ENCODE measurements around the gene ARID5B.

ARID5B gene

GRCh38 chr10:61941202-61941681, 39.7 kb downstream of the ARID5B start:
- ChIA-PET CTCF (interaction anchor here (0.7 kb wide), 1 partner anchor 30 kb away, joined by 3 read pairs; no protein-coding TSS in a partner anchor), POLR2A (no interaction called here)
- Histone ChIP-seq H3K9me3 (ENCODE audit: control insufficient read depth, insufficient read depth, low read depth, low read length) (no peaks in the 10 kb centered on the region), H3K36me3 (ENCODE audit: control insufficient read depth in 2 of 2, insufficient read depth in 1 of 2, low read length in 2 of 2) (peaks cover 4 to 13% of the 10 kb centered on the region in 2 experiments), H3K4me3 (ENCODE audit: low read depth, low read length) (no peak overlapping the region), H3K27ac (ENCODE audit: extremely low read depth, low read depth, low read length) (no peak overlapping the region), H3K4me1 (ENCODE audit: control insufficient read depth, insufficient read depth, low read length) (peaks cover 21% of the 10 kb centered on the region)
- peak; percentile 58 for TF ChIP-seq PRDM1 (tag by site-specific recombination; IDR thresholded peaks at IDR 0.05)
- no peak for TF ChIP-seq ZNF302 (tag by site-specific recombination; IDR thresholded peaks at IDR 0.05; ENCODE audit: low read depth)

GRCh38 chr10:61942604-61943461, 41.3 kb downstream of the ARID5B start:
- Histone ChIP-seq H3K27ac (ENCODE audit: extremely low read depth, low read depth, low read length) (peak overlapping the region; percentile 55; the same call in 1 of the 2 replicates), H3K36me3 (ENCODE audit: control insufficient read depth in 2 of 2, insufficient read depth in 1 of 2, low read length in 2 of 2) (peaks cover 8 to 19% of the 10 kb centered on the region in 2 experiments), H3K4me1 (ENCODE audit: control insufficient read depth, insufficient read depth, low read length) (peaks cover 21% of the 10 kb centered on the region), H3K9me3 (ENCODE audit: control insufficient read depth, insufficient read depth, low read depth, low read length) (no peaks in the 10 kb centered on the region), H3K4me3 (ENCODE audit: low read depth, low read length) (no peak overlapping the region)
- POLR2A ChIA-PET = interaction anchor here (0.7 kb wide), 1 partner anchor 793 kb away, joined by 5 read pairs; no protein-coding TSS in a partner anchor
- CTCF ChIA-PET = interaction anchor here (0.5 to 1.9 kb wide), 3 partner anchors 72 to 192 kb away, joined by 4 to 5 read pairs (median 4); no protein-coding TSS in a partner anchor
- TF ChIP-seq ZNF596 (tag by site-specific recombination; IDR thresholded peaks at IDR 0.05) = 0 out of 2 replicates have a peak, but pooled peaks have one; percentile 15
- 0 out of 2 replicates have a peak, but pooled peaks have one; percentile 14 for TF ChIP-seq WT1 (tag by site-specific recombination; IDR thresholded peaks at IDR 0.05)
- TF ChIP-seq PRDM4 (tag by site-specific recombination; IDR thresholded peaks at IDR 0.05) = peak; percentile 51; the same call in 1 of the 2 replicates
- TF ChIP-seq, protein P1, sequence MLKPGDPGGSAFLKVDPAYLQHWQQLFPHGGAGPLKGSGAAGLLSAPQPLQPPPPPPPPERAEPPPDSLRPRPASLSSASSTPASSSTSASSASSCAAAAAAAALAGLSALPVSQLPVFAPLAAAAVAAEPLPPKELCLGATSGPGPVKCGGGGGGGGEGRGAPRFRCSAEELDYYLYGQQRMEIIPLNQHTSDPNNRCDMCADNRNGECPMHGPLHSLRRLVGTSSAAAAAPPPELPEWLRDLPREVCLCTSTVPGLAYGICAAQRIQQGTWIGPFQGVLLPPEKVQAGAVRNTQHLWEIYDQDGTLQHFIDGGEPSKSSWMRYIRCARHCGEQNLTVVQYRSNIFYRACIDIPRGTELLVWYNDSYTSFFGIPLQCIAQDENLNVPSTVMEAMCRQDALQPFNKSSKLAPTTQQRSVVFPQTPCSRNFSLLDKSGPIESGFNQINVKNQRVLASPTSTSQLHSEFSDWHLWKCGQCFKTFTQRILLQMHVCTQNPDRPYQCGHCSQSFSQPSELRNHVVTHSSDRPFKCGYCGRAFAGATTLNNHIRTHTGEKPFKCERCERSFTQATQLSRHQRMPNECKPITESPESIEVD (tag by site-specific recombination; IDR thresholded peaks at IDR 0.05) = peak; percentile 73
- TF ChIP-seq SCRT2 (tag by site-specific recombination; IDR thresholded peaks at IDR 0.05) = 0 out of 2 replicates have a peak, but pooled peaks have one; percentile 52
- peak; percentile 69 for TF ChIP-seq PRDM1 (tag by site-specific recombination; IDR thresholded peaks at IDR 0.05)
- no peak for TF ChIP-seq ZBTB1 (tag by site-specific recombination; IDR thresholded peaks at IDR 0.05)
- 0 out of 2 replicates have a peak, but pooled peaks have one; percentile 20 for TF ChIP-seq ZNF843 (tag by site-specific recombination; IDR thresholded peaks at IDR 0.05)
- TF ChIP-seq AEBP2 (tag by site-specific recombination; IDR thresholded peaks at IDR 0.05; ENCODE audit: borderline replicate concordance) = no peak
- TF ChIP-seq ZFP69B (tag by site-specific recombination; IDR thresholded peaks at IDR 0.05) = no peak
- TF ChIP-seq ZXDB (tag by site-specific recombination; IDR thresholded peaks at IDR 0.05) = peak; percentile 43; the same call in 1 of the 2 replicates

Measured in HEK293 (cell line).